Measurements from ENCODE around the gene NAA80. TPM values are rescaled to one million over a fixed set of nuclear protein-coding genes. Genes with fewer than 3 reads are reported as not detected.
"Not testable (repeated sequence)": the region's sequence is repeated elsewhere in the genome, so short reads cannot be mapped to it uniquely, and the experiment has no call there.

The NAA80 gene
- total and polyA plus RNA-seq, 2 of the 8 experiments (the other 6 are each of a cell fraction or from before 2014, with no cell fraction given), result 11.3 to 16.7 TPM

GRCh38 chr3:50284121-50284520 lies 15.1 kb downstream of the NAA80 start:
- WGBS, 2 experiments (ENCODE audit: extremely low coverage in 1 of 2, insufficient coverage in 1 of 2, insufficient read length in 1 of 2, insufficient replicate concordance in 2 of 2, low coverage in 1 of 2, low lambda C conversion rate in 2 of 2, missing lambda C conversion rate in 1 of 2), result 84% methylated on average over 4 of the region's 6 CpGs; no CpG with 5 or more reads in 1 of the 2 experiments
- H3K79me1 ChIP-seq (ENCODE audit: low read depth, low read length); H4K5ac ChIP-seq (ENCODE audit: insufficient read length, low read depth, low read length); H4K8ac ChIP-seq (ENCODE audit: extremely low read depth, insufficient read depth, low read length); H2BK15ac ChIP-seq (ENCODE audit: low read length); H3K27ac ChIP-seq (ENCODE audit: low read depth, low read length); H3K9me3 ChIP-seq (ENCODE audit: insufficient read depth in 2 of 2, low read depth in 1 of 2, low read length in 1 of 2); H4K91ac ChIP-seq (replicated peaks; ENCODE audit: insufficient read length, low read length); FAIRE-seq; H3K56ac ChIP-seq (replicated peaks; ENCODE audit: insufficient read length, low read depth, low read length); H3K79me2 ChIP-seq (ENCODE audit: control insufficient read depth in 1 of 2, insufficient read depth in 2 of 2, low read length in 2 of 2); H3K14ac ChIP-seq (ENCODE audit: insufficient read length); DNase-seq (ENCODE audit: low read depth in 1 of 2, low spot score in 2 of 2); H3K27me3 ChIP-seq (replicated peaks in 1 of 4; ENCODE audit: control insufficient read depth in 3 of 4, extremely low read depth in 1 of 4, insufficient read depth in 3 of 4, low read length in 3 of 4); H2BK5ac ChIP-seq (ENCODE audit: low read depth, low read length); H2BK12ac ChIP-seq (ENCODE audit: low read depth, low read length); H2AFZ ChIP-seq (ENCODE audit: low read length); H2AK5ac ChIP-seq (ENCODE audit: low read depth, low read length); H3K23ac ChIP-seq (ENCODE audit: insufficient read length); H2BK120ac ChIP-seq (replicated peaks; ENCODE audit: low read depth, low read length); H3K4me3 ChIP-seq (ENCODE audit: extremely low read depth in 1 of 4, insufficient read depth in 2 of 4, low read depth in 3 of 4, low read length in 4 of 4); H3K4me1 ChIP-seq (replicated peaks in 1 of 4; ENCODE audit: control insufficient read depth in 3 of 4, insufficient read depth in 4 of 4, low read length in 3 of 4); H3K4me2 ChIP-seq (ENCODE audit: insufficient read depth in 1 of 2, low read depth in 2 of 2, low read length in 2 of 2); H3K18ac ChIP-seq (ENCODE audit: extremely low read depth, low read length); H3K9ac ChIP-seq (replicated peaks in 1 of 4; ENCODE audit: extremely low read depth in 1 of 4, low read depth in 3 of 4, low read length in 3 of 4); H2BK20ac ChIP-seq (ENCODE audit: low read length); H3K23me2 ChIP-seq (ENCODE audit: low read depth, low read length); H3K4ac ChIP-seq (replicated peaks; ENCODE audit: insufficient read length, low read depth, low read length): not testable (repeated sequence)
- ChIA-PET CTCF (ENCODE audit: partially characterized antibody) (interaction anchor here (0.6 to 53.5 kb wide), 8 partner anchors 9 to 63 kb away, joined by 3 to 2149 read pairs (median 4); partner anchors contain the start of genes GNAI2 and SLC38A3), POLR2A (ENCODE audit: partially characterized antibody) (interaction anchor here (0.6 to 1.7 kb wide), 8 partner anchors 9 to 543 kb away, joined by 3 to 9 read pairs (median 4); partner anchors contain the start of genes HYAL3 and NAA80)
- peaks cover 11 to 18% (median 13%) of the 10 kb centered on the region in 4 experiments for H3K36me3 ChIP-seq (ENCODE audit: control insufficient read depth in 2 of 4, insufficient read depth in 4 of 4, low read length in 3 of 4)
- peaks cover 0 to 11% of the 10 kb centered on the region in 2 experiments for H4K20me1 ChIP-seq (replicated peaks in 1 of 2; ENCODE audit: control insufficient read depth in 1 of 2, insufficient read depth in 2 of 2, low read length in 2 of 2)

Data from H1 (cell line).